ENCODE data around the gene NLRP6.
"Not testable (repeated sequence)": the region's sequence is repeated elsewhere in the genome, so short reads cannot be mapped to it uniquely, and the experiment has no call there.

- not testable (repeated sequence) for TF ChIP-seq SP1 (IDR thresholded peaks at IDR 0.05); L3MBTL2 (conservative IDR thresholded peaks at IDR 0.05); BHLHE40 (IDR thresholded peaks at IDR 0.05; ENCODE audit: borderline replicate concordance); FOXK2 (IDR thresholded peaks at IDR 0.05); NFRKB (IDR thresholded peaks at IDR 0.05); FOXA1 (IDR thresholded peaks at IDR 0.05); FOXM1 (IDR thresholded peaks at IDR 0.05; ENCODE audit: borderline replicate concordance)
These were observed 46.6 kb downstream of the NLRP6 start for GRCh38 chr11:324593-325517.

All from HEK293T (cell line).